ENCODE data around the gene CD151.

DNA sequence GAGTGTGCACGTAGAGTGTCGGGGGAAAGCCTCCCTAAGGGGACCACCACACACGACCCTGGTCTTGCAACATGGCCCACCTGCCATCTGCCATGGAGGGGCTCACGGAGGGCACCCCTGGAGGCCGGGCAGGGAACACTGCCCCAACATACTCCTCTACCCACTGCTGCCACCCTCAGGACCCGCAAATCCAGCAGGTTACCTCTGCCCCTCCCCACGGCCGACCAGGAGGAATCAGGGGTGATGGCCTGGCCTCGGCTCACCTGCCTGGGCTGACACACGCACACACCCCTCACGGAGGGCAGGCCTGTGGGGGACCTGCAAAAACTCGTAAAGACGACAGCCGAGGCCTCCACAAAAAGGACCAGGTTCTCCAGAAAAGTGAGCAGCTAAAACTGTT lies 47.7 kb downstream of the CD151 start:
- TF ChIP-seq JUND (IDR thresholded peaks at IDR 0.05) (no peak), YY1 (IDR thresholded peaks at IDR 0.05; ENCODE audit: low read depth) (no peak), NRF1 (IDR thresholded peaks at IDR 0.05; ENCODE audit: low read depth, low read length) (no peak), EZH2phosphoT487 (IDR thresholded peaks at IDR 0.05; ENCODE audit: borderline replicate concordance, low read depth) (no peak), USF2 (IDR thresholded peaks at IDR 0.05; ENCODE audit: borderline replicate concordance, low read depth, low read length) (no peak), CTCF (IDR thresholded peaks at IDR 0.05) (no peak), TAF1 (IDR thresholded peaks at IDR 0.05; ENCODE audit: borderline replicate concordance, low read depth, low read length) (no peak), EP300 (IDR thresholded peaks at IDR 0.05; ENCODE audit: borderline replicate concordance in 1 of 2, low read depth in 1 of 2, low read length in 1 of 2) (no peak), SMC3 (IDR thresholded peaks at IDR 0.05; ENCODE audit: low read depth, low read length) (no peak)

Measured in SK-N-SH (cell line).